Body of pancreas (tissue), 4 donors: ENCODE measurements around the gene PIAS2.

Source experiments
- CTCF ChIP-seq, 7 experiments: fragments of 450-650 bp in 4 of 7; fragments of 200-600 bp in 3 of 7; sonication (generic) in 3 of 7; IDR thresholded peaks; one replicate each; pipeline ENCODE4 v1.5.1; 2016 to 2019; ENCODE audit warnings: antibody characterized with exemption in 7 of 7
- POLR2A ChIP-seq, 3 donors: fragments of 450-650 bp; IDR thresholded peaks; one replicate each; pipeline ENCODE4 v1.6.1; 2016; ENCODE audit warnings: antibody characterized with exemption in 3 of 3, mild to moderate bottlenecking in 2 of 3

GRCh38 chr18:46899274-46899948, 17.9 kb downstream of the PIAS2 start:
- TF ChIP-seq CTCF (IDR thresholded peaks at IDR 0.05) (no peak), POLR2A (IDR thresholded peaks at IDR 0.05) (no peak)
